MM.1S (cell line): ENCODE data around the gene MGME1.

Source experiments
- DNase-seq: peaks from one replicate; pipeline ENCODE4 v3.0.0-alpha.2; 2015
- H2AFZ ChIP-seq: fragments of 300-600 bp; sonication (generic); 2 replicates; pipeline ENCODE4 v1.6.0; 2016; ENCODE audit warnings: antibody characterized with exemption, low read length
- H3F3A ChIP-seq: fragments of 300-600 bp; sonication (generic); 2 replicates; pipeline ENCODE4 v1.6.1; 2016; ENCODE audit warnings: mild to moderate bottlenecking, antibody characterized with exemption, low read length, moderate library complexity, mixed read lengths; ENCODE audit not compliant: insufficient read depth
- H3K27ac ChIP-seq: fragments of 300-600 bp; sonication (generic); 2 replicates; pipeline ENCODE4 v1.5.1; 2016; ENCODE audit warnings: mild to moderate bottlenecking, low read length
- H3K27me3 ChIP-seq: fragments of 300-600 bp; sonication (generic); replicated peaks from 2 replicates; pipeline ENCODE4 v1.6.0; 2016; ENCODE audit warnings: low read length; ENCODE audit not compliant: insufficient read depth
- H3K36me3 ChIP-seq: fragments of 300-600 bp; sonication (generic); replicated peaks from 2 replicates; pipeline ENCODE4 v1.6.1; 2016; ENCODE audit warnings: mild to moderate bottlenecking, low read length, mixed read lengths; ENCODE audit not compliant: insufficient read depth
- H3K4me1 ChIP-seq: fragments of 300-600 bp; sonication (generic); 2 replicates; pipeline ENCODE4 v1.6.1; 2016; ENCODE audit warnings: low read length, mixed read lengths
- H3K4me2 ChIP-seq: fragments of 300-600 bp; sonication (generic); 2 replicates; pipeline ENCODE4 v1.6.0; 2016; ENCODE audit warnings: low read depth, low read length
- H3K4me3 ChIP-seq: fragments of 300-600 bp; sonication (generic); 2 replicates; pipeline ENCODE4 v1.5.1; 2016; ENCODE audit warnings: low read length, mixed read lengths
- H3K79me2 ChIP-seq: fragments of 300-600 bp; sonication (generic); 2 replicates; pipeline ENCODE4 v1.6.1; 2016; ENCODE audit warnings: mixed run types, low read length, mixed read lengths
- H3K9ac ChIP-seq: fragments of 300-600 bp; sonication (generic); 2 replicates; pipeline ENCODE4 v1.6.1; 2016; ENCODE audit warnings: low read length, mixed read lengths
- H3K9me2 ChIP-seq: fragments of 300-600 bp; sonication (generic); replicated peaks from 2 replicates; pipeline ENCODE4 v1.6.1; 2016; ENCODE audit warnings: mild to moderate bottlenecking, low read length, mixed read lengths; ENCODE audit not compliant: insufficient read depth
- H3K9me3 ChIP-seq: fragments of 300-600 bp; sonication (generic); replicated peaks from 2 replicates; pipeline ENCODE4 v1.6.1; 2016; ENCODE audit warnings: mild to moderate bottlenecking, low read length, mixed read lengths; ENCODE audit not compliant: insufficient read depth
- H4K20me1 ChIP-seq: fragments of 300-600 bp; sonication (generic); 2 replicates; pipeline ENCODE4 v1.6.1; 2016; ENCODE audit warnings: mild to moderate bottlenecking, low read length, moderate library complexity, mixed read lengths; ENCODE audit not compliant: insufficient read depth
- EZH2 ChIP-seq: fragments of 300-600 bp; sonication (generic); optimal IDR thresholded peaks from 2 replicates; pipeline ENCODE3; 2017; ENCODE audit warnings: low read depth, mild to moderate bottlenecking, antibody characterized with exemption, low read length, mixed read lengths
- EZH2phosphoT487 ChIP-seq: fragments of 300-600 bp; sonication (generic); IDR thresholded peaks from 2 replicates; pipeline ENCODE4 v1.6.1; 2018; ENCODE audit warnings: antibody characterized with exemption, low read length
- TF ChIP-seq, protein P1 (sequence below): fragments of 300-600 bp; sonication (generic); IDR thresholded peaks from 2 replicates; pipeline ENCODE4 v1.5.1; 2016; ENCODE audit warnings: antibody characterized with exemption, low read length, mixed read lengths

The MGME1 gene

DNA sequence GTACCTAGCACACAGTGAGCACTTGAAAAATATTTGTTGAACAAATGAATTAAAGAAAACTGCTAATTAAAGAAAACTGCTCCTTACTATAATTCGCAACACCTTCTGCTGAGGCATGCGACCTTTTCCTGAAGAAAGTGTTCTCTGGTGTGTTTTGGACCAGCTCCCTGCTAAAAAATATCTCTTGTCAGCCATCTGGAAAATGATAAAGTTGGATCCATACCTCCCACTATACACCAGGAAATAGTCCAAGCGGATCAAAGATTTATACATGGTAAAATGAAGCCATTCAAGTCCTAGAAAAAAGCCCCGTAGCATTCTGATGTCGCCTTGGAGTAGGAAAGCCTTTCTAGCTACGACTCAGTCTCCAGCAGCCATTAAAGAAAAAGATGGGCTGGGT, 45.6 kb downstream of the MGME1 start:
- Histone ChIP-seq H4K20me1 (no peaks in the 10 kb centered on the region), H3K4me1 (no peaks in the 10 kb centered on the region), H3K9ac (no peak overlapping the region), H3K27me3 (no peaks in the 10 kb centered on the region), H3K4me3 (no peak overlapping the region), H3K27ac (no peak overlapping the region), H3K79me2 (no peaks in the 10 kb centered on the region), H3K9me2 (no peaks in the 10 kb centered on the region), H2AFZ (no peak overlapping the region), H3F3A (no peaks in the 10 kb centered on the region), H3K9me3 (no peaks in the 10 kb centered on the region), H3K4me2 (no peak overlapping the region), H3K36me3 (no peaks in the 10 kb centered on the region)
- DNase-seq = no peak
- TF ChIP-seq, protein P1, sequence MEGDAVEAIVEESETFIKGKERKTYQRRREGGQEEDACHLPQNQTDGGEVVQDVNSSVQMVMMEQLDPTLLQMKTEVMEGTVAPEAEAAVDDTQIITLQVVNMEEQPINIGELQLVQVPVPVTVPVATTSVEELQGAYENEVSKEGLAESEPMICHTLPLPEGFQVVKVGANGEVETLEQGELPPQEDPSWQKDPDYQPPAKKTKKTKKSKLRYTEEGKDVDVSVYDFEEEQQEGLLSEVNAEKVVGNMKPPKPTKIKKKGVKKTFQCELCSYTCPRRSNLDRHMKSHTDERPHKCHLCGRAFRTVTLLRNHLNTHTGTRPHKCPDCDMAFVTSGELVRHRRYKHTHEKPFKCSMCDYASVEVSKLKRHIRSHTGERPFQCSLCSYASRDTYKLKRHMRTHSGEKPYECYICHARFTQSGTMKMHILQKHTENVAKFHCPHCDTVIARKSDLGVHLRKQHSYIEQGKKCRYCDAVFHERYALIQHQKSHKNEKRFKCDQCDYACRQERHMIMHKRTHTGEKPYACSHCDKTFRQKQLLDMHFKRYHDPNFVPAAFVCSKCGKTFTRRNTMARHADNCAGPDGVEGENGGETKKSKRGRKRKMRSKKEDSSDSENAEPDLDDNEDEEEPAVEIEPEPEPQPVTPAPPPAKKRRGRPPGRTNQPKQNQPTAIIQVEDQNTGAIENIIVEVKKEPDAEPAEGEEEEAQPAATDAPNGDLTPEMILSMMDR = no peak
- TF ChIP-seq EZH2phosphoT487 (no peak), EZH2 (no peak)

DNA sequence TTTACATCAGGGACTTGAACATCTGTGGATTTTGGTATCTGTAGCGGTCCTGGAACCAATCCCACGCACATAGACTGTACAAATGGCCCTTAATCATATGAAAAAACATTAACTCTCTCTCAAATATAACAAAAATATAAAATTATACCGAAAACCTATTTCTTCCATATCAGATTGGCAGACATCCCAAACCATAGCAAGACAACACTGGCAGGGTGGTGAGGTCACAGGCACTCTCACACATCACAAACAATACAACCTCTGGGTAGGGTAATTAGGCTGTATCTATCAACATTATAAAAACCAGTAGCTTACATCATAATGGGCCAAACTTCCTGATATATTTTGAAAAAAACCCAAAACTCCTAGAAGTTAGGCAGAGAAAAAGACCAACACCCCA, 48.0 kb downstream of the MGME1 start:
- no peak overlapping the region for H3K4me2 ChIP-seq
- H2AFZ ChIP-seq = no peak overlapping the region
- no peaks in the 10 kb centered on the region for H3K36me3 ChIP-seq
- H3F3A ChIP-seq = no peaks in the 10 kb centered on the region
- no peaks in the 10 kb centered on the region for H3K79me2 ChIP-seq
- no peaks in the 10 kb centered on the region for H4K20me1 ChIP-seq
- H3K27ac ChIP-seq = no peak overlapping the region
- H3K9me2 ChIP-seq = no peaks in the 10 kb centered on the region
- TF ChIP-seq EZH2 = no peak
- TF ChIP-seq EZH2phosphoT487 = no peak
- TF ChIP-seq, protein P1 = no peak
- no peak overlapping the region for H3K9ac ChIP-seq
- no peaks in the 10 kb centered on the region for H3K9me3 ChIP-seq
- H3K4me1 ChIP-seq = no peaks in the 10 kb centered on the region
- DNase-seq = no peak
- H3K27me3 ChIP-seq = no peaks in the 10 kb centered on the region
- H3K4me3 ChIP-seq = no peak overlapping the region

DNA sequence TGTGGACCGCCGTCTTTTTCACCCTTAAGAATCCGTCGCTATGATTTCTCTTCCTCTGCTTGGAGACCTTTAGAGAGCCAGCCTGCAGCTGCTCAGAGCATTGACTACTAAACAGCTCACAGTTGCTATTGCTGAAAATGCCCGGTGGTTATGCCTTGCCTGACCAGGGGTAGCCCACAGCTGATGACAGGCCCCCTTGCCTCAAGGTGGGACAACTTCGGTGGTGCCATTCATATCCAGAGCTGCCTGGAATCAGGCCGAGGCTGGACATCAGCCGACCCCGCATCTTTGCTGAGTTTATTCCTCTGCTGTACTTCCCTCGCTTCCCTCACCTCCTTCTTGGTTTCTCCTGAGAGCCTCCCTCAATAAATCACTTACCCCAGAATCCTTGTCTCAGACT, 49.3 kb downstream of the MGME1 start:
- H3K4me2 ChIP-seq = no peak overlapping the region
- H3K4me3 ChIP-seq = no peak overlapping the region
- H3K79me2 ChIP-seq = no peaks in the 10 kb centered on the region
- H3K27ac ChIP-seq = no peak overlapping the region
- H2AFZ ChIP-seq = no peak overlapping the region
- H3K27me3 ChIP-seq = no peaks in the 10 kb centered on the region
- no peaks in the 10 kb centered on the region for H4K20me1 ChIP-seq
- H3K36me3 ChIP-seq = no peaks in the 10 kb centered on the region
- no peaks in the 10 kb centered on the region for H3K9me3 ChIP-seq
- no peaks in the 10 kb centered on the region for H3K4me1 ChIP-seq
- no peaks in the 10 kb centered on the region for H3F3A ChIP-seq
- no peaks in the 10 kb centered on the region for H3K9me2 ChIP-seq
- DNase-seq = no peak
- H3K9ac ChIP-seq = no peak overlapping the region
- TF ChIP-seq EZH2 (no peak), EZH2phosphoT487 (no peak)
- TF ChIP-seq, protein P1 = no peak
